Spinal cord (tissue), 10 donors: Measurements from ENCODE around the gene CIRBP. TPM values are rescaled to one million over a fixed set of nuclear protein-coding genes. Genes with fewer than 3 reads are reported as not detected.

Source experiments
- DNase-seq, 6 donors: peaks; one replicate each; pipeline versions ENCODE4 v3.0.0 to v3.0.0-alpha.2; 2013 to 2015; ENCODE audit warnings: low spot score in 6 of 6, low read depth in 4 of 6
- H3K27ac ChIP-seq: one replicate; pipeline ENCODE4 v1.5.1; 2013; ENCODE audit warnings: low read depth, low read length, control low read depth
- H3K27me3 ChIP-seq: one replicate; pipeline ENCODE4 v1.6.1; 2013; ENCODE audit warnings: low read length; ENCODE audit not compliant: control insufficient read depth, insufficient read depth
- H3K36me3 ChIP-seq: one replicate; pipeline ENCODE4 v1.6.1; 2013; ENCODE audit warnings: low read length; ENCODE audit not compliant: control insufficient read depth, insufficient read depth
- H3K4me1 ChIP-seq: one replicate; pipeline ENCODE4 v1.6.1; 2013; ENCODE audit warnings: low read length; ENCODE audit not compliant: control insufficient read depth, insufficient read depth
- H3K4me3 ChIP-seq: one replicate; pipeline ENCODE4 v1.5.1; 2013; ENCODE audit warnings: low read depth, low read length, control low read depth
- H3K9me3 ChIP-seq: one replicate; pipeline ENCODE4 v1.6.1; 2013; ENCODE audit warnings: low read length; ENCODE audit not compliant: control insufficient read depth, insufficient read depth
- WGBS: methylation state at CpG from one replicate; pipeline ENCODE4 v1.1.5; 2013; ENCODE audit warnings: missing lambda C conversion rate; ENCODE audit not compliant: insufficient coverage; 5-methylcytosine and 5-hydroxymethylcytosine counted together
- long read RNA-seq, 4 donors: transcript quantifications; one replicate each; lab custom pipeline, GENCODE V29; 2026
- polyA plus RNA-seq, 2 donors: library from polyadenylated mRNA; unstranded; fragments of 120-200 nt; gene quantifications; one replicate each; pipeline ENCODE4 v1.2.1, GENCODE V29; 2013; ENCODE audit not compliant: insufficient read length in 2 of 2
- total RNA-seq, 2 donors: library from RNA; depleted of rRNA in 1 of 2; stranded (reverse); fragments of 120-200 nt in 1 of 2; fragments of >200 nt in 1 of 2; gene quantifications; one replicate each; pipeline versions ENCODE4 v1.2.3 to v1.2.4, GENCODE V29; 2013 to 2014
- donor health status: healthy.

CIRBP gene
- total RNA-seq (100 to 1,000 TPM; 323 to 565 TPM), polyA plus RNA-seq (100 to 1,000 TPM; 684 to 821 TPM)
- long read RNA-seq, donor 1, transcript CIRBP-201 (7 exons, 1,328 nt): major isoform, 154 of 666 reads
- long read RNA-seq, donor 1, transcript CIRBP-210 (8 exons, 938 nt): minor isoform, 20 of 666 reads
- long read RNA-seq, donor 1, transcript CIRBP-234 (4 exons, 587 nt): minor isoform, 34 of 666 reads
- long read RNA-seq, donor 1, transcript CIRBP-245 (2 exons, 1,044 nt): minor isoform, 80 of 666 reads
- long read RNA-seq, donor 1, partial matches to known transcripts: 291 of 666 reads
- long read RNA-seq, donor 1, other reads (novel, unspliced or antisense): 51 of 666 reads
- long read RNA-seq, donor 2, transcript CIRBP-234 (4 exons, 587 nt): minor isoform, 10 of 86 reads
- long read RNA-seq, donor 2, transcript CIRBP-201 (7 exons, 1,328 nt): major isoform, 43 of 86 reads
- long read RNA-seq, donor 2, transcript CIRBP-245 (2 exons, 1,044 nt): minor isoform, 17 of 86 reads
- long read RNA-seq, donor 2, partial matches to known transcripts: 5 of 86 reads
- long read RNA-seq, donor 2, other reads (novel, unspliced or antisense): 0 of 86 reads
- long read RNA-seq, donor 3, transcript CIRBP-201 (7 exons, 1,328 nt): major isoform, 68 of 113 reads
- long read RNA-seq, donor 3, transcript CIRBP-245 (2 exons, 1,044 nt): minor isoform, 6 of 113 reads
- long read RNA-seq, donor 3, transcript CIRBP-234 (4 exons, 587 nt): minor isoform, 15 of 113 reads
- long read RNA-seq, donor 3, transcript CIRBP-246 (6 exons, 1,043 nt): minor isoform, 6 of 113 reads
- long read RNA-seq, donor 3, partial matches to known transcripts: 0 of 113 reads
- long read RNA-seq, donor 3, other reads (novel, unspliced or antisense): 5 of 113 reads
- long read RNA-seq, donor 4, transcript CIRBP-246 (6 exons, 1,043 nt): minor isoform, 25 of 387 reads
- long read RNA-seq, donor 4, transcript CIRBP-201 (7 exons, 1,328 nt): major isoform, 110 of 387 reads
- long read RNA-seq, donor 4, transcript CIRBP-210 (8 exons, 938 nt): minor isoform, 64 of 387 reads
- long read RNA-seq, donor 4, transcript CIRBP-245 (2 exons, 1,044 nt): minor isoform, 81 of 387 reads
- long read RNA-seq, donor 4, partial matches to known transcripts: 47 of 387 reads
- long read RNA-seq, donor 4, other reads (novel, unspliced or antisense): 36 of 387 reads

- H3K27ac ChIP-seq: peak within 1 kb of the TSS; percentile 88
- DNase-seq: peak; percentile 88 to 100 (median 98)
- peaks cover 92% of the 10 kb centered on the region for H3K4me1 ChIP-seq
- peak within 1 kb of the TSS; percentile 88 for H3K4me3 ChIP-seq
- H3K27me3 ChIP-seq: no peaks in the 10 kb centered on the region
- H3K9me3 ChIP-seq: no peaks in the 10 kb centered on the region
- peaks cover 58% of the 10 kb centered on the region for H3K36me3 ChIP-seq
- under 1% methylated on average over 50 of the region's 50 CpGs for WGBS
Observed at GRCh38 chr19:1269065-1269477, at the start of gene CIRBP. Gene CIRBP, plus strand, starts transcription at chr19:1269332. Its CDS starts 1,602 bp downstream, at chr19:1270934.

GRCh38 chr19:1219786-1220476 is 49.2 kb upstream of the CIRBP start:
- H3K36me3 ChIP-seq: peaks cover 83% of the 10 kb centered on the region
- H3K27ac ChIP-seq: no peak overlapping the region
- 93% methylated on average over 19 of the region's 19 CpGs for WGBS

GRCh38 chr19:1220477-1220930 is 48.6 kb upstream of the CIRBP start:
- no peaks in the 10 kb centered on the region for H3K27me3 ChIP-seq
- H3K4me3 ChIP-seq: no peak overlapping the region
- H3K27ac ChIP-seq: no peak overlapping the region
- peaks cover 36% of the 10 kb centered on the region for H3K4me1 ChIP-seq
- no peak for DNase-seq
- peaks cover 83% of the 10 kb centered on the region for H3K36me3 ChIP-seq
- H3K9me3 ChIP-seq: no peaks in the 10 kb centered on the region
- 87% methylated on average over 25 of the region's 33 CpGs for WGBS

More at GRCh38 chr19:1219786-1220476, 49.2 kb upstream of the CIRBP start:
- Histone ChIP-seq H3K9me3 (no peaks in the 10 kb centered on the region), H3K27me3 (no peaks in the 10 kb centered on the region), H3K4me3 (no peak overlapping the region), H3K4me1 (peaks cover 42% of the 10 kb centered on the region)
- DNase-seq: no peak

GRCh38 chr19:1220976-1221903 is 47.9 kb upstream of the CIRBP start:
- Histone ChIP-seq H3K4me3 (no peak overlapping the region), H3K4me1 (peaks cover 28% of the 10 kb centered on the region), H3K27me3 (no peaks in the 10 kb centered on the region), H3K27ac (no peak overlapping the region), H3K9me3 (no peaks in the 10 kb centered on the region), H3K36me3 (peaks cover 90% of the 10 kb centered on the region)
- peak in 2 of 6 donors; percentile 62 to 72 for DNase-seq
- 60% methylated on average over 34 of the region's 38 CpGs for WGBS

- Histone ChIP-seq H3K9me3 (no peaks in the 10 kb centered on the region), H3K4me3 (no peak overlapping the region), H3K4me1 (peaks cover 27% of the 10 kb centered on the region), H3K36me3 (peaks cover 92% of the 10 kb centered on the region), H3K27me3 (no peaks in the 10 kb centered on the region), H3K27ac (no peak overlapping the region)
- 87% methylated on average over 22 of the region's 22 CpGs for WGBS
- DNase-seq: no peak
Observed at GRCh38 chr19:1221904-1222255, 47.3 kb upstream of the CIRBP start.

GRCh38 chr19:1222394-1222793 is 46.7 kb upstream of the CIRBP start:
- WGBS: 84% methylated on average over 14 of the region's 14 CpGs
- peaks cover 25% of the 10 kb centered on the region for H3K4me1 ChIP-seq
- H3K36me3 ChIP-seq: peaks cover 94% of the 10 kb centered on the region
- H3K27ac ChIP-seq: no peak overlapping the region
- no peaks in the 10 kb centered on the region for H3K27me3 ChIP-seq
- DNase-seq: no peak
- H3K4me3 ChIP-seq: no peak overlapping the region
- no peaks in the 10 kb centered on the region for H3K9me3 ChIP-seq

- WGBS: 77% methylated on average over 48 of the region's 48 CpGs
- peaks cover 18% of the 10 kb centered on the region for H3K4me1 ChIP-seq
- peaks cover 96% of the 10 kb centered on the region for H3K36me3 ChIP-seq
- no peaks in the 10 kb centered on the region for H3K9me3 ChIP-seq
- no peak overlapping the region for H3K4me3 ChIP-seq
- no peaks in the 10 kb centered on the region for H3K27me3 ChIP-seq
- no peak overlapping the region for H3K27ac ChIP-seq
- DNase-seq: no peak
Observed at GRCh38 chr19:1223018-1223855, 45.9 kb upstream of the CIRBP start.
